Breast epithelium (tissue), 3 donors: ENCODE results near the gene PCSK1.

Experiments used
- CTCF ChIP-seq, 3 donors: fragments of 450-650 bp; IDR thresholded peaks; one replicate each; pipeline ENCODE4 v1.5.1; 2016 to 2017; ENCODE audit warnings: antibody characterized with exemption in 3 of 3, mild to moderate bottlenecking in 3 of 3, moderate library complexity in 3 of 3
- POLR2AphosphoS5 ChIP-seq, 3 donors: sonication (generic); formaldehyde crosslinking; IDR thresholded peaks; one replicate each; pipeline ENCODE4 v1.6.1; 2017; ENCODE audit warnings: antibody characterized with exemption in 3 of 3

GRCh38 chr5:96407436-96407835 lies 25.6 kb downstream of the PCSK1 start:
- no peak for TF ChIP-seq CTCF (IDR thresholded peaks at IDR 0.05)
- no peak for TF ChIP-seq POLR2AphosphoS5 (IDR thresholded peaks at IDR 0.05)
